B cell (primary cell): ENCODE measurements around the gene AMH. TPM values are rescaled to one million over a fixed set of nuclear protein-coding genes. Genes with fewer than 3 reads are reported as not detected.
A peak's percentile ranks its signal among the peaks of the same experiment; 100 is the strongest.

Experiments
- ATAC-seq: fragments of 200-7000 bp; cut with Tn5 transposase; one replicate; pipeline ENCODE4 v1.10.0; 2021; ENCODE audit warnings: low read depth, mild to moderate bottlenecking, moderate number of reproducible peaks, moderate library complexity
- CTCF ChIA-PET: fragments of 350-600 bp; sonication (Branson Sonifier 250); formaldehyde crosslinking; loops from one replicate; lab custom pipeline; 2021; ENCODE audit warnings: antibody characterized with exemption, inconsistent platforms; lab: Charles Lee
- POLR2A ChIA-PET: fragments of 350-600 bp; sonication (Branson Sonifier 250); formaldehyde crosslinking; loops from one replicate; lab custom pipeline; 2021; ENCODE audit warnings: antibody characterized with exemption; lab: Charles Lee
- DNase-seq: peaks from one replicate; pipeline ENCODE4 v3.0.0; 2013
- H2AFZ ChIP-seq: 2 replicates; pipeline ENCODE4 v1.6.1; 2012; ENCODE audit warnings: mild to moderate bottlenecking, low read depth, low read length; ENCODE audit not compliant: insufficient read depth, poor library complexity, severe bottlenecking
- H3K27ac ChIP-seq, 2 donors: 1 replicate in 1 of 2; 2 replicates in 1 of 2; pipeline ENCODE4 v1.5.1; 2012 to 2013; ENCODE audit warnings: low read length in 2 of 2, mild to moderate bottlenecking in 2 of 2, moderate library complexity in 1 of 2
- H3K27me3 ChIP-seq, 4 experiments: fragments of 200-600 bp in 1 of 4; sonication (generic) in 1 of 4; replicated peaks in 1 of 4; 1 replicate in 2 of 4; 2 replicates in 2 of 4; pipeline versions ENCODE4 v1.6.1 to v1.7.0; 2013 to 2016; ENCODE audit warnings: low read length in 3 of 4, mild to moderate bottlenecking in 2 of 4, mixed read lengths in 1 of 4, moderate library complexity in 1 of 4; ENCODE audit not compliant: insufficient read depth in 4 of 4, control insufficient read depth in 3 of 4; ENCODE audit errors: control extremely low read depth in 1 of 4
- H3K36me3 ChIP-seq, 2 experiments: replicated peaks in 1 of 2; 1 replicate in 1 of 2; 2 replicates in 1 of 2; pipeline versions ENCODE4 v1.6.1 to v1.7.1; 2013; ENCODE audit warnings: low read length in 1 of 2; ENCODE audit not compliant: insufficient read depth in 2 of 2, control insufficient read depth in 1 of 2; ENCODE audit errors: control extremely low read depth in 1 of 2, extremely low read depth in 1 of 2
- H3K4me1 ChIP-seq, 2 donors: fragments of 200-600 bp in 1 of 2; sonication (generic) in 1 of 2; 1 replicate in 1 of 2; 2 replicates in 1 of 2; pipeline versions ENCODE4 v1.5.1 to v1.6.1; 2013 to 2017; ENCODE audit warnings: low read length in 2 of 2; ENCODE audit not compliant: control insufficient read depth in 2 of 2, insufficient read depth in 2 of 2
- H3K4me2 ChIP-seq: replicated peaks from 2 replicates; pipeline ENCODE3; 2012; ENCODE audit warnings: mild to moderate bottlenecking, low read depth, low read length; ENCODE audit not compliant: poor library complexity, severe bottlenecking
- H3K4me3 ChIP-seq, 5 experiments: fragments of 200-600 bp in 1 of 5; sonication (generic) in 1 of 5; 1 replicate in 3 of 5; 2 replicates in 2 of 5; pipeline versions ENCODE4 v1.5.1 to v1.7.0; 2011 to 2016; ENCODE audit warnings: low read length in 4 of 5, mild to moderate bottlenecking in 4 of 5, low read depth in 2 of 5, control low read depth in 1 of 5, moderate library complexity in 1 of 5; ENCODE audit not compliant: insufficient read depth in 1 of 5; ENCODE audit errors: control extremely low read depth in 1 of 5, extremely low read depth in 1 of 5
- H3K79me2 ChIP-seq: fragments of 200-600 bp; sonication (generic); one replicate; pipeline ENCODE4 v1.6.0; 2016; ENCODE audit warnings: low read length; ENCODE audit not compliant: control insufficient read depth, insufficient read depth
- H3K9ac ChIP-seq: fragments of 200-600 bp; sonication (generic); 2 replicates; pipeline ENCODE4 v1.6.1; 2017; ENCODE audit warnings: mild to moderate bottlenecking, low read length, moderate library complexity
- H3K9me3 ChIP-seq, 3 donors: one replicate each; pipeline versions ENCODE4 v1.6.1 to v1.7.1; 2013; ENCODE audit warnings: low read length in 2 of 3; ENCODE audit not compliant: control insufficient read depth in 2 of 3, insufficient read depth in 1 of 3; ENCODE audit errors: control extremely low read depth in 1 of 3
- H4K20me1 ChIP-seq: 2 replicates; pipeline ENCODE4 v1.6.0; 2012; ENCODE audit warnings: mild to moderate bottlenecking, low read length; ENCODE audit not compliant: insufficient read depth, control insufficient read depth, poor library complexity, severe bottlenecking
- H3K27ac Mint-ChIP-seq: one replicate; pipeline ENCODE4 v1.8.0; 2021; ENCODE audit warnings: mixed read lengths
- H3K27me3 Mint-ChIP-seq: one replicate; pipeline ENCODE4 v1.8.0; 2021; ENCODE audit warnings: mixed read lengths
- H3K4me1 Mint-ChIP-seq: one replicate; pipeline ENCODE4 v1.8.0; 2021; ENCODE audit warnings: mixed read lengths
- H3K4me3 Mint-ChIP-seq: one replicate; pipeline ENCODE4 v1.8.0; 2021; ENCODE audit warnings: mixed read lengths
- H3K9me3 Mint-ChIP-seq: one replicate; pipeline ENCODE4 v1.8.0; 2022; ENCODE audit warnings: mixed read lengths; ENCODE audit not compliant: insufficient read depth
- EZH2 ChIP-seq: IDR thresholded peaks from 2 replicates; pipeline ENCODE4 v1.6.1; 2012; ENCODE audit warnings: borderline replicate concordance, low read depth, mild to moderate bottlenecking, moderate library complexity, low read length; ENCODE audit not compliant: insufficient read depth, poor library complexity, severe bottlenecking
- WGBS: methylation state at CpG from one replicate; pipeline ENCODE4 v1.1.5; 2013; ENCODE audit warnings: missing lambda C conversion rate; ENCODE audit not compliant: insufficient coverage; 5-methylcytosine and 5-hydroxymethylcytosine counted together
- intact Hi-C: fragments of 100-400 bp; cut with micrococcal nuclease; formaldehyde crosslinking; loops from one replicate; pipeline ENCODE4 v1.10.0; 2022
- polyA plus RNA-seq: library from polyadenylated mRNA; depleted of rRNA; stranded (reverse); fragments of >200 nt; gene quantifications from 2 replicates; pipeline ENCODE4 v1.2.3, GENCODE V29; 2012
- total RNA-seq, 2 donors: library from RNA; stranded (reverse); fragments of 120-200 nt in 1 of 2; gene quantifications; 1 replicate in 1 of 2; 2 replicates in 1 of 2; pipeline versions ENCODE4 v1.2.3 to v1.2.4, GENCODE V29; 2013 to 2022
- TF ChIP-seq, protein P1 (sequence below): fragments of 200-600 bp; IDR thresholded peaks from one replicate; pipeline ENCODE4 v1.8.0; 2022; ENCODE audit warnings: antibody characterized with exemption, mild to moderate bottlenecking

The AMH gene
- total and polyA plus RNA-seq, 2 donors (not counting 1 experiment from before 2014, with no cell fraction given) = 1.5 to 4.5 TPM

DNA sequence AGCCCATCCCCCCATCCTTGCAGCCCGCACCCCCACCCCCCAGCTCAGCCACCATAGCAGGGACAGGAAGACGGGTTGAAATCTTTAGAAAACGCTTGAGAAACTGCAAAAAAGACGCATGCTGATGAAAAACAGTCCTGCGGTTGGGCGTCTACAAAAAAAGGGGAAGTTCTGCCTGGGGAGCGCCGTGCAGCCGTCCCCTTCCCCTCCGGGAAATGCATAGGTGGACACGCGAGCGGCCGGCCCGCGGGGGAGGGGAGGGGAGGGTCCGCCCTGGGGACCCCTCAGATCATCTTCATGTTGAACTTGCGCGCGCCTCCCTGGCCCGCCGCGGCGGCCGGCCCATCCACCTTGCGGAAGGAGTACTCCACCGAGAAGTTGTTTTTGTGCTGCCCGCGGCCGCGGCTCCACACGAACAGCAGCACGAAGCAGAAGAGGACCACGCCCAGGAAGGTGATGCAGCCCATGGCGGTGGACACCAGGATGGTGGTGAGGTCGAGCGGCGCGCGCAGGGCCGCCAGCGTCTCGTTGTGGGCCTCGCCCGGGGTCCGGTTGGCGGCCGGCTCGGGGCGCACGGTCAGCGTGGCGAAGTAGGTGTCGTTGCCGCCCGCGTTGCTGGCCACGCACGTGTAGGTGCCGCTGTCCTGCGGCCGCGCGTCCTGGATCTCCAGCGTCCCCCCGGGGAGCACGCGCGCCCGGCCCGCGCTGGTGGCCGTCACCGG is 40.8 kb downstream of the AMH start:
- Histone ChIP-seq H3K9ac (peak overlapping the region; percentile 69), H3K4me2 (peak overlapping the region; percentile 82), H3K4me3 (peak overlapping the region; percentile 30 to 82 (median 71)), H4K20me1 (peaks cover 41% of the 10 kb centered on the region), H3K36me3 (peaks cover 0 to 14% of the 10 kb centered on the region in 2 experiments), H3K27ac (peak overlapping the region; percentile 75 to 81), H3K27me3 (no peaks in the 10 kb centered on the region), H3K79me2 (peaks cover 60% of the 10 kb centered on the region), H3K9me3 (no peaks in the 10 kb centered on the region), H2AFZ (peak overlapping the region; percentile 50), H3K4me1 (peaks cover 46 to 62% of the 10 kb centered on the region in 2 donors)
- peak; percentile 92 for DNase-seq
- ATAC-seq = peak; percentile 69
- peak overlapping the region; percentile 97 for H3K4me3 Mint-ChIP-seq
- TF ChIP-seq, protein P1, sequence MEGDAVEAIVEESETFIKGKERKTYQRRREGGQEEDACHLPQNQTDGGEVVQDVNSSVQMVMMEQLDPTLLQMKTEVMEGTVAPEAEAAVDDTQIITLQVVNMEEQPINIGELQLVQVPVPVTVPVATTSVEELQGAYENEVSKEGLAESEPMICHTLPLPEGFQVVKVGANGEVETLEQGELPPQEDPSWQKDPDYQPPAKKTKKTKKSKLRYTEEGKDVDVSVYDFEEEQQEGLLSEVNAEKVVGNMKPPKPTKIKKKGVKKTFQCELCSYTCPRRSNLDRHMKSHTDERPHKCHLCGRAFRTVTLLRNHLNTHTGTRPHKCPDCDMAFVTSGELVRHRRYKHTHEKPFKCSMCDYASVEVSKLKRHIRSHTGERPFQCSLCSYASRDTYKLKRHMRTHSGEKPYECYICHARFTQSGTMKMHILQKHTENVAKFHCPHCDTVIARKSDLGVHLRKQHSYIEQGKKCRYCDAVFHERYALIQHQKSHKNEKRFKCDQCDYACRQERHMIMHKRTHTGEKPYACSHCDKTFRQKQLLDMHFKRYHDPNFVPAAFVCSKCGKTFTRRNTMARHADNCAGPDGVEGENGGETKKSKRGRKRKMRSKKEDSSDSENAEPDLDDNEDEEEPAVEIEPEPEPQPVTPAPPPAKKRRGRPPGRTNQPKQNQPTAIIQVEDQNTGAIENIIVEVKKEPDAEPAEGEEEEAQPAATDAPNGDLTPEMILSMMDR = no peak
- no peak for TF ChIP-seq EZH2
- CTCF ChIA-PET = interaction anchor here (0.6 to 3.2 kb wide), 15 partner anchors 9 to 328 kb away, joined by 3 to 30 read pairs (median 5); partner anchors contain the start of gene PLEKHJ1
- under 1% methylated on average over 74 of the region's 74 CpGs for WGBS
- H3K27ac Mint-ChIP-seq = peak overlapping the region; percentile 87
- POLR2A ChIA-PET = interaction anchor here (0.6 to 3.4 kb wide), 15 partner anchors 8 to 439 kb away, joined by 3 to 65 read pairs (median 5); no protein-coding TSS in a partner anchor
- H3K9me3 Mint-ChIP-seq = no peaks in the 10 kb centered on the region
- intact Hi-C loops = loop anchor here (1.0 to 5.0 kb wide), 3 partner anchors 15 to 42 kb away; no protein-coding TSS in a partner anchor
- no peaks in the 10 kb centered on the region for H3K27me3 Mint-ChIP-seq
- H3K4me1 Mint-ChIP-seq = peaks cover 51% of the 10 kb centered on the region
